Activated B cell treated with CpG ODN at 0.5 μM for 24 hours (primary cell): Measurements from ENCODE around the gene TRIP6. TPM values are rescaled to one million over a fixed set of nuclear protein-coding genes. Genes with fewer than 3 reads are reported as not detected.

Experiments
- total RNA-seq: library from RNA; stranded (reverse); gene quantifications from 2 replicates; pipeline ENCODE4 v1.2.3, GENCODE V29; 2022

Gene TRIP6
- total RNA-seq, 1 donor from 2014 or later: 16.9 TPM

Other genes with a start within 250 kb of the TRIP6 start
- gene TFR2, start 225.8 kb upstream of the TRIP6 start, total RNA-seq: 7.5 and 8.5 TPM in 2 replicates
- gene ACTL6B, start 210.9 kb upstream of the TRIP6 start, total RNA-seq: not detected in 2 replicates
- gene GNB2, start 193.6 kb upstream of the TRIP6 start, total RNA-seq: 129 and 132 TPM in 2 replicates
- 66.5 and 76.6 TPM in 2 replicates for gene GIGYF1, start 173.1 kb upstream of the TRIP6 start, total RNA-seq
- gene POP7, start 161.3 kb upstream of the TRIP6 start, total RNA-seq: 21.5 and 21.7 TPM in 2 replicates
- not detected in 2 replicates for gene EPO, start 146.9 kb upstream of the TRIP6 start, total RNA-seq
- gene ZAN, start 133.8 kb upstream of the TRIP6 start, total RNA-seq: not detected in 2 replicates
- 2.5 and 4.1 TPM in 2 replicates for gene EPHB4, start 39.9 kb upstream of the TRIP6 start, total RNA-seq
- gene SLC12A9, start 14.7 kb upstream of the TRIP6 start, total RNA-seq: 48.0 and 48.9 TPM in 2 replicates
- gene SRRT, start 7.7 kb downstream of the TRIP6 start, total RNA-seq: 229 and 244 TPM in 2 replicates
- gene UFSP1, start 22.3 kb downstream of the TRIP6 start, total RNA-seq: 3.4 and 4.5 TPM in 2 replicates
- gene ACHE, start 28.5 kb downstream of the TRIP6 start, total RNA-seq: 0.16 and 0.34 TPM in 2 replicates
- gene MUC3A, start 82.1 kb downstream of the TRIP6 start, total RNA-seq: not detected in 2 replicates
- gene MUC12, start 102.2 kb downstream of the TRIP6 start, total RNA-seq: not detected in 2 replicates
- gene MUC17, start 152.7 kb downstream of the TRIP6 start, total RNA-seq: not detected in 2 replicates
- 53.0 and 57.5 TPM in 2 replicates for gene TRIM56, start 218.1 kb downstream of the TRIP6 start, total RNA-seq